GM12874 (cell line): ENCODE results near the gene MIGA2.

ENCODE experiments used
- TF ChIP-seq, protein P1 (sequence below): IDR thresholded peaks from 2 replicates; pipeline ENCODE4 v1.5.1; 2011; ENCODE audit warnings: low read depth, mild to moderate bottlenecking, control low read depth, low read length, moderate library complexity; ENCODE audit not compliant: insufficient read depth

Gene MIGA2

DNA sequence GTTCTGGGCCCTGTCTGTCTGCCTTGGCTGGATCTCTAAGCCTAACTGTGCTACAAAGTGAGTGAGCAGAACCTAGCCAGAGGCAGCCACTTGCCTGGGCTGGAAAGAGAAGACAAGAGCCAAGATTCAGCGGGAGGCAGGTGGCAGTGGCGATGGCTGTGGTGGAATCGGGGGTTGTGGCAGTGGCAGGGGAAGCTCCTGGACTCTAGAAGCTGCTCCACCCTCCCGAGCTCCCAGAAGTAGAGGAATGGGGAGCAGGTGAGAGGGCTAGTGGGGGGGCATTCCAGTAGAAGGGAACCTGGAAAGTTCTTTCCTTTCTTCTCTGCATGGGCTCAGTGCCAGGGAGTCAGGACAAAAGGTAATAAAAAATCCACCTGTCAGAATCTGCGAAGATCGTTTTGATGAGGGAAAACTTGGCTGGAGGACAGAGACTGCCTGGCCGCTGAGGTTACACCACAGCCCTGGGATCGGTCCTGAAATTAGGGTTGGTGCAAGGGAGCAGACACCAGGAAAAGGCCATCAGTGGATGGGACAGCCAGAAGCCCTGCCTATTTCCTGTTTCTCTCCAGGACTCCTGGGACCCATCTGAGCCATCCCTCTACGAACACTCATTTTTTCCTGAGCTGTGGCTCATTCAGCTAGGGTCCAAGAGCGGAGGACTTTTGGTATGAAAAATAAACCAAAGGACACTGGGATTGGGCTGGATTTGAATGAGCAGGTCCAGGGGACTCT, 72.5 kb downstream of the MIGA2 start:
- TF ChIP-seq, protein P1, sequence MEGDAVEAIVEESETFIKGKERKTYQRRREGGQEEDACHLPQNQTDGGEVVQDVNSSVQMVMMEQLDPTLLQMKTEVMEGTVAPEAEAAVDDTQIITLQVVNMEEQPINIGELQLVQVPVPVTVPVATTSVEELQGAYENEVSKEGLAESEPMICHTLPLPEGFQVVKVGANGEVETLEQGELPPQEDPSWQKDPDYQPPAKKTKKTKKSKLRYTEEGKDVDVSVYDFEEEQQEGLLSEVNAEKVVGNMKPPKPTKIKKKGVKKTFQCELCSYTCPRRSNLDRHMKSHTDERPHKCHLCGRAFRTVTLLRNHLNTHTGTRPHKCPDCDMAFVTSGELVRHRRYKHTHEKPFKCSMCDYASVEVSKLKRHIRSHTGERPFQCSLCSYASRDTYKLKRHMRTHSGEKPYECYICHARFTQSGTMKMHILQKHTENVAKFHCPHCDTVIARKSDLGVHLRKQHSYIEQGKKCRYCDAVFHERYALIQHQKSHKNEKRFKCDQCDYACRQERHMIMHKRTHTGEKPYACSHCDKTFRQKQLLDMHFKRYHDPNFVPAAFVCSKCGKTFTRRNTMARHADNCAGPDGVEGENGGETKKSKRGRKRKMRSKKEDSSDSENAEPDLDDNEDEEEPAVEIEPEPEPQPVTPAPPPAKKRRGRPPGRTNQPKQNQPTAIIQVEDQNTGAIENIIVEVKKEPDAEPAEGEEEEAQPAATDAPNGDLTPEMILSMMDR: no peak

DNA sequence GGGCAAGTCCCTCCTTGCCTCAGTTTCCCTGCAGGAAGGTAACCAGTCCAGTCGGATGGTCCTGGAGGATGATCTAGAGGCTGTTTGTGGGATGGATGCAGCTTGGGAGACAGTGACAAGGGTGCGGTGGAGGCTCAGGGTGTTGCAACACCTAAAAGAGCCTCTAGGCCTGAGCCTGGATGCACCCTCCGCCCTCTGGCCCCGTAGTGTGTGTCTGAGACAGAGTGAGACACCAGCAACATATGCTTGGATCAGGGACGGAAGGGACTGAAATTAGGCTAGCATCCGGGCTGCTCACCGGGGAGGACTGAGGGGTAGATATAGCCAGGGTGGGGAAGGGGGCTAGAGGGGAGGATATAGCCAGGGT, 73.1 kb downstream of the MIGA2 start:
- TF ChIP-seq, protein P1: no peak

DNA sequence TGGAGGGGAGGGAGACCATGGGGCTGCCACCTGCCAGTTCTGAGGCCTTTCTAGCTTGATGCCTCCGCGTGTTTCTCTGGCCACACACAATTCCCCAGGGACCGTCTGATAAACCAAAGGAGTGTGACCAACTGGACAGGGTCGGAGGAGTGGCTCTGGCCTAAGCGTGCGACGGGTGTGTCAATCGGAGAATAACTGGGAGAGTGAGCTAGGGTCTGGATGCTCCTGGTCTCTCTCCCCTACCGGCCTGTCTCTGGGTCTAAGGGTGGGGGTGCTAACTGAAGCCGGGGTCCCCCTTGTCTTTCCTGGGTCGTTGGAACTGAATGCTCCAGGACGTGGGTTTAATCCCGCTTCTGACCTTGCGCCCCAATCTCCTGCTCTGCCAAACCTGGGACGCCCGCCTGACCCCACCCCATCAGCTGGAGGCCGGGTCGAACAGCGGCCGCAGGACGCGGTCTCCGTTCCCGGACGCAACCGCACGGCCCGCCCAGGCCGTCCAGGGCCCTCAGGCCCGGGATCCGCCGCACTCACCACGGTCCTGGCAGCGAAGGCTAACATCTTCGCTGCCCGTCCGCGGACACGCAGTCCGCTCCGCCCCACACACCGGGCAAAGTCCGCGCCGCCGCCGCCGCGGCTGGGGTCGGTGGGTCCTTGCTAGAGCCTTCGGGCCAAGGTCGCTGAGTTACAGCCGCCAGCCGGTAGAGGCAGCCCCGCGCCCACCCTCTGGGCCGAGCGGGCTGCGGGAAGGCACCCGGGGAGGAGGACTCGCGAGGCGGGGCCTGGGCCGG, 73.7 kb downstream of the MIGA2 start:
- TF ChIP-seq, protein P1: no peak

DNA sequence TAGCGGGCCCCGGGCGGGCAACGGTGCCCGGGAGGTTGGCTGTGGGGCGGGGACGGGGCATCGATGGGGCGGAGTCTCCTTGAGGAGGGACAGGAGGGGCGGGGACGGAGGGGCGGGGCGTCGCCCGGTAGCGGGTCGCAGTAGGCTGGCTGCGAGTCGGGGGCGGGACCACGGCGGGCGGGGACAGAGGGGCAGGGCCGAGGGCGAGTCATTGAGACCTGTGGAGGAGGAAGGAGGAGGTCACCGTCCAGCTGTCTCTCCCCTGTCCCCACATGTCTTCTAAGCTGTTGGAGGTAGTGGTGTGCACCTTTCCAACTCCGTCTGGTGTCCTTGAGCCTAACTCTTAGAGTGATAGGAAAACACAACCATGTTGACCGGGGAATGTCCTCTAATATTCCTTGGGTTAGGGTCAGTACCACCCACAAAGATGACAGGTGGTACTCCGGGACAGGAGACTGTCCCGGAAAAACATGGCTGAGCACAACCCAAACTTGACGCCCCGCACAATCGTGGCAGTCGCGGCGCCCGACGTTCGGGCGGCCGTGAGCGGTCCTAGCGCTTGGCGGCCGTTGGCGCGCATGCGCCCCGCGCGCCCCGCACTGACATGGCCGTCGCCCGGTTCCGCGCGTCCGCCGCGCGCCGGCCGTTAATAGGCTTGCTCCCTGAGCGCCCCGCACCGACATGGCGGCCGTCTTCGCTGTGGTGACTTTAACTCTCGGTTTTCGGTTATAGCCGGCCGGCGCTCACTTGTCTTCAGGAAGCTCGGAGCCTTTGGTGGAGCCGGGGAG, 74.5 kb downstream of the MIGA2 start, which contains the start of the genes CRAT and PTPA:
TSS of gene CRAT (minus strand) at position 54 of the 788 bp plus-strand sequence. CDS start 284 bp downstream, outside the sequence.
TSS of gene PTPA (plus strand) at position 676 of the 788 bp plus-strand sequence. CDS start 186 bp downstream, outside the sequence.
- TF ChIP-seq, protein P1: no peak

DNA sequence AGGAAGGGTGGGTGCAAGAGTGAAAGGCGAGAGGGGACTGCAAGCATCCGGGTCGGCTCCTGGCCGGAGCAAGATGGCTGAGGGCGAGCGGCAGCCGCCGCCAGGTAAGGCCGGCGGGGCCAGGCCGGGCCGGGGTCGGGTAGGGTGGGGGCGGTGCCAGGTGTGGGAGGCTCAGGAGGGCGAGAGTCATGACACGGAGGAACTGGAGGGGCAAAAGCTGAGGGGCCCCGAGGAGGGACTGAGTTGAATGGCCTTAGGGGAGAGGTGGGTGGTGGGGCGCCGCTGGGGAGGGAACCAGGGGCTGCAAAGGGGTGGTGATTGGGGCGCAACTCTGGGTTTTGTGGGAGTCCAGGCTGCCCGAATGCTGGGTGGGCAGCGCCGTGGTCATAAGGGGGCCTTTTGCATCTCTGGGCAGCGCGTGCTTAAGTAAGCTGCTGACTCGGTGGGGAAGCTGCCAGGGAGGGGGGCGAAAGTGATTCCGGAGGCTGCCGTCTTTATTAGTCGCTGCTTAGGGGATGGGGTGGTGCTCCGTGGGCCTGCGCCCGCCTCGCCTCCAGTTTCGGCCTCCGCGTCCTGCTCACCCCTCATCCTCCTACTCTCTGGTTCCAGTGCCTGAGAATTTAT, 75.2 kb downstream of the MIGA2 start:
- TF ChIP-seq, protein P1: no peak

DNA sequence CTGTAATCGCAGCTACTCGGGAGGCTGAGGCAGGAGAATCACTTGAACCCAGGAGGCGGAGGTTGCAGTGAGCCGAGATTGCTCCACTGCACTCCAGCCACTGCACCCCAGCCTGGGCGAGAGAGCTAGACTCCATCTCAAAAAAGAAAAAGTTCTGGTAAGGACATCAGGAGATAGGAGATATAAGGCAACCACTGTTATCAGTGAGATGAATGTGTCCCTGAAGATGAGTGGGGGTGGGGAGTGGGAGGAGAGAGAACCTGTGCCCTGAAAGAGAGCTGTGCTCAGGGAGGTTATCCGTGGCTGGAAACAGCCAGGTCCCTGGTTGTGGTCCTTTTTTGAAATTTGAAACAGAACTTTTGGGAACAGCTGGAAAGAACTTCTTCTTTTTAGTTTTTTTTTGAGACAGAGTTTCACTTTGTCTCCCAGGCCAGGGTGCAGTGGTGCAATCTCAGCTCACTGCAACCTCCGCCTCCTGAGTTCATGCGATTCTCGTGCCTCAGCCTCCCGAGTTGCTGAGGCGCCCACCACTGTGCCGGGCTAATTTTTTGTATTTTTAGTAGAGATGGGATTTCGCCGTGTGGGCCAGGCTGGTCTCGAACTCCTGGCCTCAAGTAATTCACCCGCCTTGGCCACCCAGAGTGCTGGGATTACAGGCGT, 77.3 kb downstream of the MIGA2 start:
- TF ChIP-seq, protein P1: no peak
